Breast epithelium (tissue), 4 donors: ENCODE measurements around the gene PTPRN2. TPM values are rescaled to one million over a fixed set of nuclear protein-coding genes. Genes with fewer than 3 reads are reported as not detected.

Source experiments
- DNase-seq, 2 donors: peaks; one replicate each; pipeline ENCODE4 v3.0.0-alpha.2; 2019; ENCODE audit warnings: low spot score in 2 of 2
- H3K27ac ChIP-seq, 2 donors: fragments of 200-600 bp; sonication (generic) in 1 of 2; one replicate each; pipeline ENCODE4 v1.5.1; 2016 to 2019; ENCODE audit warnings: mild to moderate bottlenecking in 1 of 2
- H3K27me3 ChIP-seq, 2 donors: fragments of 200-600 bp; sonication (generic) in 1 of 2; one replicate each; pipeline versions ENCODE4 v1.5.1 to v1.6.0; 2017 to 2019; ENCODE audit warnings: control low read depth in 1 of 2, mild to moderate bottlenecking in 1 of 2
- H3K36me3 ChIP-seq: fragments of 200-600 bp; one replicate; pipeline ENCODE4 v1.5.1; 2019
- H3K4me1 ChIP-seq, 2 donors: fragments of 200-600 bp; sonication (generic); one replicate each; pipeline ENCODE4 v1.5.1; 2016 to 2019; ENCODE audit warnings: control low read depth in 1 of 2
- H3K4me3 ChIP-seq, 3 donors: fragments of 200-600 bp; sonication (generic); 1 replicate in 2 of 3; 2 replicates in 1 of 3; pipeline ENCODE4 v1.5.1; 2016 to 2019; ENCODE audit warnings: mild to moderate bottlenecking in 3 of 3, moderate library complexity in 2 of 3
- H3K9me3 ChIP-seq, 2 donors: fragments of 200-600 bp; sonication (generic) in 1 of 2; one replicate each; pipeline ENCODE4 v1.5.1; 2016 to 2019; ENCODE audit warnings: control low read depth in 1 of 2
- CTCF ChIP-seq, 3 donors: fragments of 450-650 bp; IDR thresholded peaks; one replicate each; pipeline ENCODE4 v1.5.1; 2016 to 2017; ENCODE audit warnings: antibody characterized with exemption in 3 of 3, mild to moderate bottlenecking in 3 of 3, moderate library complexity in 3 of 3
- POLR2A ChIP-seq: fragments of 450-650 bp; IDR thresholded peaks from one replicate; pipeline ENCODE4 v1.6.1; 2016; ENCODE audit warnings: antibody characterized with exemption, mild to moderate bottlenecking, moderate library complexity
- POLR2AphosphoS5 ChIP-seq, 3 donors: sonication (generic); formaldehyde crosslinking; IDR thresholded peaks; one replicate each; pipeline ENCODE4 v1.6.1; 2017; ENCODE audit warnings: antibody characterized with exemption in 3 of 3
- intact Hi-C: fragments of 100-400 bp; cut with DNase I; formaldehyde crosslinking; loops from one replicate; pipeline ENCODE4 v1.15.1; 2023; ENCODE audit warnings: low total_unique reads
- total RNA-seq, 3 donors: library from RNA; depleted of rRNA; stranded (reverse); fragments of >200 nt; gene quantifications; one replicate each; pipeline ENCODE4 v1.1.0, GENCODE V29; 2016

PTPRN2 gene
- total RNA-seq, 3 donors from 2014 or later = 1.6 to 2.2 (median 2.2) TPM

GRCh38 chr7:157998884-157999552, 588.6 kb downstream of the PTPRN2 start:
- Histone ChIP-seq H3K4me3 (no peak overlapping the region), H3K27me3 (no peaks in the 10 kb centered on the region), H3K36me3 (no peaks in the 10 kb centered on the region), H3K27ac (no peak overlapping the region), H3K4me1 (no peaks in the 10 kb centered on the region), H3K9me3 (no peaks in the 10 kb centered on the region)
- intact Hi-C loops = no loop called here
- TF ChIP-seq POLR2AphosphoS5 (IDR thresholded peaks at IDR 0.05) (no peak), CTCF (IDR thresholded peaks at IDR 0.05) (no peak), POLR2A (no peak)
- no peak for DNase-seq

- no peak overlapping the region for H3K27ac ChIP-seq
- H3K9me3 ChIP-seq = no peaks in the 10 kb centered on the region
- no peaks in the 10 kb centered on the region for H3K4me1 ChIP-seq
- H3K27me3 ChIP-seq = no peaks in the 10 kb centered on the region
- TF ChIP-seq POLR2A = no peak
- no peak for TF ChIP-seq CTCF (IDR thresholded peaks at IDR 0.05)
- TF ChIP-seq POLR2AphosphoS5 (IDR thresholded peaks at IDR 0.05) = no peak
- H3K36me3 ChIP-seq = no peaks in the 10 kb centered on the region
- intact Hi-C loops = no loop called here
- DNase-seq = no peak
- no peak overlapping the region for H3K4me3 ChIP-seq
Observed at GRCh38 chr7:157997471-157997870, 590.2 kb downstream of the PTPRN2 start.

- Histone ChIP-seq H3K36me3 (no peaks in the 10 kb centered on the region), H3K27ac (no peak overlapping the region), H3K9me3 (no peaks in the 10 kb centered on the region), H3K4me1 (no peaks in the 10 kb centered on the region), H3K4me3 (no peak overlapping the region), H3K27me3 (no peaks in the 10 kb centered on the region)
- DNase-seq = no peak
- intact Hi-C loops = no loop called here
- no peak for TF ChIP-seq CTCF (IDR thresholded peaks at IDR 0.05)
- no peak for TF ChIP-seq POLR2AphosphoS5 (IDR thresholded peaks at IDR 0.05)
- no peak for TF ChIP-seq POLR2A
Observed at GRCh38 chr7:157997080-157997440, 590.6 kb downstream of the PTPRN2 start.

- intact Hi-C loops = no loop called here
- DNase-seq = no peak
- H3K27me3 ChIP-seq = peaks cover 0 to 2% of the 10 kb centered on the region in 2 donors
- TF ChIP-seq POLR2AphosphoS5 (IDR thresholded peaks at IDR 0.05) = no peak
- TF ChIP-seq CTCF (IDR thresholded peaks at IDR 0.05) = no peak
- no peak for TF ChIP-seq POLR2A
- H3K4me3 ChIP-seq = no peak overlapping the region
- no peaks in the 10 kb centered on the region for H3K36me3 ChIP-seq
- no peak overlapping the region for H3K27ac ChIP-seq
- no peaks in the 10 kb centered on the region for H3K4me1 ChIP-seq
- H3K9me3 ChIP-seq = no peaks in the 10 kb centered on the region
Observed at GRCh38 chr7:157996359-157997079, 591.1 kb downstream of the PTPRN2 start.

- Histone ChIP-seq H3K4me1 (no peaks in the 10 kb centered on the region), H3K27ac (no peak overlapping the region), H3K9me3 (no peaks in the 10 kb centered on the region), H3K27me3 (peaks cover 0 to 3% of the 10 kb centered on the region in 2 donors), H3K4me3 (no peak overlapping the region), H3K36me3 (no peaks in the 10 kb centered on the region)
- TF ChIP-seq CTCF (IDR thresholded peaks at IDR 0.05) (no peak), POLR2AphosphoS5 (IDR thresholded peaks at IDR 0.05) (no peak), POLR2A (no peak)
- intact Hi-C loops = no loop called here
- DNase-seq = no peak
Observed at GRCh38 chr7:157995815-157996214, 591.8 kb downstream of the PTPRN2 start.
